IPS DF 4.7 (cell line): ENCODE measurements around the gene FHOD3.
"Not testable (repeated sequence)": the region's sequence is repeated elsewhere in the genome, so short reads cannot be mapped to it uniquely, and the experiment has no call there.

Experiments used
- DNase-seq: peaks from one replicate; pipeline ENCODE4 v3.0.0-alpha.2; 2013; ENCODE audit warnings: low spot score; ENCODE audit errors: extremely low read depth

Gene FHOD3

DNA sequence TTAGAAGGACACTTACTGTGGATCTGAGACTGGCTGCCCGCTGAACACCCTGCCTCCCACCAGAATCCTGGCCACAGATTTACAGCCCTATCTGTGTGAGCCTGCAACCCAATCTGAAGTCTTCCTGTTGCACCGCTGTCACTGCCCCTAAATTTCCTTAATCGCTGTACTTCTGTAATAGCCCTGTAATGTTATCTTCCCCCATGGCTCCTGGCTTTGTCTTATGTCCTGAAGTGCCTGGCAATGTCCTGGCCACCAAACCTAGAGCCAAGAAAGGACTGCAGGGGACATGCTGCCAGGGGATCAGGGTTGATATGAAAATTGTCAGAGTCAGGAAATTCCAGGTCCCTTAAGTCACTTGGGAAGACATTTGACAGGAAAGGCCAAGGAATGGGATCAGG, 52.7 kb downstream of the FHOD3 start:
- DNase-seq, result no peak

DNA sequence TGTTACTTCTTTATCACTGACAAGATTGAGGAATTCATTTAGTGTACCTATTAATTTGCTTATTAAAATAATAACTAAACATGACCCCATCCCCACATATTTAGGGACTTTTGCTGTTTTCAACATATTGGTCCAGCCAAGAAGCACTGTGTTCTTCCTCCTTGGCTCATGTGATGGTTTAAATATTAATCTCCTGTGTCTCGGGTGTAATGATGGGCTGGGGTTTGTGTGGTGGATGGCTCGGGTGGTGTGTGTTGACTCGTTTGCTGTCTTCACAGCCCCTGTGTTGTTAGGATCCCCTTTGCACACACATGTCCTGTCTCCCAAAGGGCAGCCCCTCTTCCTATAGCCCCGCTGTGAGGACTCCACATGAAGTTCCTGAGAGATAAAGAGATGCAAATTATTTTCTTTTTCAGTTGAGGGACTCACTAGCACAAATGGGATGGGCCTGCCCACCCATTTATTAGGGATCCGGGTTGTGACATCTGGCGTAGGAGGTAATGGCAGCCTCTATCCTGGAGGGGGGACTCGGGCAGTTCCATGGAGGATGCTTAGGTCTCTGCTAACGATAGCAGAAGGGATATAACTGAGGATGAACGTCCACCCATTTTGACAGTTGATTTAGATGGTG, 53.4 kb downstream of the FHOD3 start:
- no peak for DNase-seq

DNA sequence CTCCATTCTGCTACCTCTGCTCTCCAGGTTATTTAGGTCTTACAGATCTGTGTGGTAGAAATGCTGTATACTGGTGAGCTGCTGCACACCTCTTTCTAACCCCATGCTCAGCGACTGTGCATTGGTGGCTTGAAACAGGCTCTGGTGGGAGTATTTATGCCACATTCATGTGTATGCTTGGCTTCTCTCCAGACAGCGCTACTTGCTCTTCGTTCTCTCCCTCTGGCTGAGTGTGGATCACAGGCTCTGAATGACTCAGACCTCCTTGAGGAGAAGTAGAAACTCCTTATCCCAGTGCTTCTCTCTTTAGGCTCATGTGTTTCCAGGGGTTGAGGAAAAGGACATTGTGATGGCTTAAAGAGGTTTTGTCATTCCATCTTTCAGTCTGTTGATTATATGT, 54.9 kb downstream of the FHOD3 start:
- DNase-seq, result no peak

DNA sequence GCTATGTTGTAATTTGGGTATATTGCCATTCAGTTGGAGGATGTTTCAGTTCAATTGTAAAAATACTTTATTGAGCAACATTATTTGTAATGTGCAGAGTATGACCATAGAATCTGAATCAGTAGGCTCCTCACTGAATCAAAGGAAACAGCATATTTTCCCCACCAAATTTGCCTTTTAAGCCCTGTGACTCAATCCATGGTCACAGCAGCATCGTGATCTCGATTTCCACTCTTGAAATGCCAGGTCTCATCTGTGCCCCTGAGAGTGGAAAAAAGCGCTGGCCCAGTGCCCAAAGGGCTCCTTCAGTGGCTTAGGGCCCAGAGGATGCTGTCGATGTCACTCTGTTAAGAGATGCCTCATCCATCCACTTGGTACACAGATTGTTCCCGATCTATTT, 57.5 kb downstream of the FHOD3 start:
- DNase-seq, result no peak

DNA sequence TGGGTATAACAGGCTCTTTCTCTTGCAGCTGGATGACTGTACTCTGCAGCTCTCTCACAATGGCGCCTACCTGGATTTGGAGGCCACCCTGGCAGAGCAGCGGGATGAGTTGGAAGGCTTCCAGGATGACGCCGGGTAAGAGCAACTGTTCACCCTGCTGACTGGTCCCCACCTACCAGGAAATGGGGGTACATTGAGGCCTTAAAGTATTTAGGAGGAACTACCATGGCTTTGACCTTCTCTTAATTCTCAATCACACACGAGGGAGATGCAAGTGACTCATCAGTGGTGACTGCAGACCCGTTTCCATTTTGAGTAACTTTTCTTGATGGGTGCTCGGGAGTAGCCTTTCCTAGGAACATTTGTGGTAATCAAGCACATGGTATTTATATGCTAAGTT, 58.0 kb downstream of the FHOD3 start:
- no peak for DNase-seq

DNA sequence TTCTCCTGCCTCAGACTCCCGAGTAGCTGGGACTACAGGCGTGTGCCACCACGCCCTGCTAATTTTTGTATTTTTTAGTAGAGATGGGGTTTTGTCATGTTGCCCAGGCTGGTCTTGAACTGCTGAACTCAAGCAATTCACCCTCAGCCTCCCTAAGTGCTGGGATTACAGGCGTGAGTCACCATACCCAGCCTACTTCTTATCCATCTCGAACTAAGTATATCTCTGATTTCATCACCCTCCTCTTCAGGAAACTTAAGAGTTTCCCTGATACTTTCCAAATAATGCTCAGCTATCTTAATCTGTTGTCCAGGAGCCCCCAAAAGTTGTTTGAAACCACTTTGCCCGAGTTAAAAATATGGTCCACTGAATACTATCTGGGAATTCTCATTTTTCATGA, 59.2 kb downstream of the FHOD3 start:
- not testable (repeated sequence) for DNase-seq

DNA sequence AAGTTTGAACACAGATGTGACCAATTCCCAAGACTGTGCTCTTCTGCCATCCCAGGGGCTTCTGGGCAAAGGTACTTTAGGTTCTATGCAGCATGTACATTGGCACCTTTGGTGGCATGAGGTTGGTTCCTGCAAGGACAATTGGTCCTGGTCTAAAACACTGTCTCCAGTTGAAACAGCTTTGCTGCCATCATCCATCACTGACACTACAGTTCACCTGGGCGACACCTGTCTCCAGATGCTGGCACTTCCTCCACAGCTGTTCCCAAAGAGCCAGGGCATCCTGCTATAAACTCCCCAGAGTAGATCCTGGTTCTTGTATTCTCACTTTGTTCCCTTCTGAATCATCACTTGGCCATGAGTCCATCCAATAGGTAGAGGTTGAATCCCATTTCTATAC, 60.6 kb downstream of the FHOD3 start:
- no peak for DNase-seq

DNA sequence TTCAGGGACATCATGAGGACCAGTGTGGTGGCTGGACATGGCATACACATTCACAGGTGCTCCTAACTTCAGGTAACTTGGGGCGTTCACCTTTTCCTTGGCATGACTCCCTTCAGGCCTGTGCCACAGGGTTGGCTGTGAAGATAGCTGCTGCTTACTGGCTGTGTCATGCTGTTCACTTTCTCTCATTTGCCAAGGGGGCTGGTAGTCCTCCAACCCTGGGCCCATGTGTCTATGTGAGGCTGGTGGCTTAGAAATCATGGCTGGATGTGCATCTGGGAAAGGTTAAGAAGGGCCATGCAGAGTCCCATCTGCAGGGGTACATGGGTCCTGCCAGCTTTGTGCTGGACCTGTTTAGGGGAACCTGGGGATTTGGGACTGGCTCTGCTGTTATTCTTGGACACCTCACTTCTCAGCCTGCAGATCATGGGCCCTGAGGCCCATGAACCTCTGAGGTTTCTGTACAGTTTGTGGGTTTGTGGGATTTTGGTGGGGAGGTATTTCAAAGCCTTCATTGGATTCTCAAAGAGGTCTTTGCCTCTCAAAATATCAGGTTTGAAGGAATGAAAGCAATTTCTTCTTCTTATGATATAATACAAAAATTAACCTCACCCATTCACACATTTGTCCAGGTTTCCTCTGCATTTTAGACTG, 62.9 kb downstream of the FHOD3 start:
- DNase-seq, result no peak

DNA sequence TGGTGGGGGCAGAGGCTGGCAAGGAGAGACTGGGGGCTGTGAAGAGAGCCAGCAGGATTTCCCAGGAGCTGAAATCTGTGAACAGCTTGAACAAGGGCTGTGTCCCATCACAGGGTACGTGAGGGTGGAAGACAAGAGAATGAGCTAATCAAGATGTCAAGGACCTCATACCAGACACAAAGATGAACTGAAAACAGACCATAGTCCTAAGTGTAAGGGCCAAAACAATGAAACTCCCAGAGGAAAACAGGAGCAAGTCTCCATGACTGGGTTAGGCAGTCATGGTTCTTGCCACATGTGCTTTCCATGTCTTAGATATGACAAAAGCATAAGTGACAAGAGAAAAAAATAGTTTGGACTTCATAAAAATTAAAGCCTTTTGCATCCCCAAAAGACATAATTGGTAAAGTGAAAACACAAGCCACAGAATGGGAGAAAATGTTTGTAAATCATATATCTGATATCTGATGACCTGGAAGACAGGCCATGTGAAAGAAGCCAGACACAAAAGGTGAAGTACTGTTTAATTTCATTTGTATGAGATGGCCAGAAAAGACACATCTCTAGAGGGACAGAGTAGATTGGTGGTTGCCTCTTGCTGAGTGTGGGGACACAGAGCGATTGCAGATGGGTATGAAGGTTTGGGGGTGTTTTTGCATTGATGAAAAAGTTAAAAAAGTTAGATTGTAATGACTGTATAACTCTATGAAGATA, 67.6 kb downstream of the FHOD3 start:
- no peak for DNase-seq

DNA sequence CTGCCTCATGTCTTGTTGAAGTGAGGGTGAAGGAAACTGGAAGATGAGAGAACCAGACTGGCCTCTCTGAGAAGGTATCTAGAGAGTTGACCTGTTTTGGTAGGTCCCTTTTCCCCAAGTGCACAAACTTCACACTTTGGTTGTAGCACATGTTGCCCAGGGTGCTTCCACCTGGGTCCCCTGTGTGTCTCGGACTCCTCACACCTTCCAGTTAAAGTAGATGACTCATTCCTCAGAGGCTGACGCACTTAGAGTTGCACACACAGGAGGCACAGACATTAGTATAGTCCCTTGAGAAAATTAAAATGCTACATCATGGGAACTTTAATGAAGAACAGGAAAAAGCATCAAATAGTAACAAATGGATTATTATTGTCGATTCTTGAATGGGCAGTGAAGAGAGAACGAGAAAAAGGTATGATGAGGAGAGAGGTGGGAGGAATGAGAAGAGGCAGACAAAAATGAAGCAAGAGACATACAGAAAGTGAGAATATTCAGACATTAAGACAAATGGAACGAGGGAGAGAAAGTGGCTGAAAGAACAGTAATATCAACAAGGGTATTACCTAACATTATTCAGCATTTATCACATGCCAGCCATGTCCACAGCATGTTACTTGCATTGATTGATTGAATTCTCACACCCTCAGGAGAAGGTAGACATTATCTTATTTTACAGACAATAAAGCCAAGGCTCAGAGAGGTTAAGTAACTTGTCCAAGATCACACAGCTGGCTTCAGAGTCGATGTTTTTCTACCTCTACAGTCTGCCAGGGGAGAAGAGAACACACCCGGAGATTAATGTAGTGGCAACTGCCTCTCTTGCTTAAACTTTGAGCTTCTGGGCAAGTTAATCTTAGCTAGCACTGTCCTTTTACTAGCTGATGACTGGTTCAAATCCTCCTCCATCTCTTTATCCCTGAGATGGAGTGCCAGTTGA, 68.6 kb downstream of the FHOD3 start:
- DNase-seq, result no peak

DNA sequence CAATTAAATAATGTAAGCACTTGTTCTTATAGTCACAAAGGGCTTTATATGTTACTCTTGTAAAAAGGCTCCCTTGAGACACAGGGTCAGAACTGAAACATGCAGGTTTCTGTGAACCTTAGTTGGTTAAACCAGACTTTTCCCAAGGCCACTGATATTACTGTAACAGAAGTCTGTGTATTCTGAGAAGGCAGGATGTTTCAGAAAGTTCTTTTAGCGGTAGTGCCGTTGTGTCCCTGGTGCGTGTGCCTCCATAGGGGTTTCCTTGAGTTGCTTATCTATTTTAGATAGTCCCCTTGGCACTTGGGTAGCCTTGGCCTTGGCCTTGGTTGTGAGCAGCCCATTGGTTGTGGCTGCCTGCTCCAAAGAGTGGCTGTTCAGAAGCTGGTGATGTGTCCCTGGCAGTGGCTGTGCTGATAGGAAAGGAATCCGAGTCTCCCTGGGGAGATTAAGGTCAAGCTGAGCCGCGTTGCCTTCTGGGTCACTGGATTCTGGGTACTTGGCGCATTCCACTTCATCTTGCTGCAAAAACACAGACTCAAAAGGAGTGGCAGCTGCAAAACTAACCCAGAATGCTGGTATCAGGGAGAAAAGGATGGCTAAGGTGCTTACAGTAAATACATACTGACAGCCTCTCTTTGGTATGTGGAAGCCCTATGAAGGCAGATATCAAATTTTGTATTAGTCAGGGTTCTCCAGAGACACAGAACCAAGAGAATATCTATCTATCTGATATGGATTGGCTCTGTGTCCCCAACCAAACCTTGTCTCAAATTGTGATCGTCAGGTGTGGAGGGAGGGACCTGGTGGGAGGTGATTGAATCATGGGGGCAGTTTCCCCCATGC, 69.7 kb downstream of the FHOD3 start:
- DNase-seq, result no peak

DNA sequence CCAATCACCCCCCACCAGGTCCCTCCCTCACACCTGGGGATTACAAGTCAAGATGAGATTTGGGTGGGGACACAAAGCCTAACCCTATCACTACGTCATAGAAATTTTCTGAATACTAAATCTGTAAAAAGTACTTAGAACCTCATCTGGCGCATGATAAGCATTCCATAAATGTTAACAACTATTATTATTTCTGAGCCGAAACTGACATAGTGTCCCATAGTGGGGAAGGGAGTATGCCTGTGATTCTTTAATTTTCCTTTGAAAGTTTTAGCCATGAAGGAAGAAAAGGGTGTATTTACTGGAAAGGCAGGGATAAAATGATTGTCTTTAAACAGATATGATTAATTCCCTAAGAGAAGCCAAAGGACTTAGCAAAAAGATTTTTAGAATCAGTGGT, 71.4 kb downstream of the FHOD3 start:
- no peak for DNase-seq

DNA sequence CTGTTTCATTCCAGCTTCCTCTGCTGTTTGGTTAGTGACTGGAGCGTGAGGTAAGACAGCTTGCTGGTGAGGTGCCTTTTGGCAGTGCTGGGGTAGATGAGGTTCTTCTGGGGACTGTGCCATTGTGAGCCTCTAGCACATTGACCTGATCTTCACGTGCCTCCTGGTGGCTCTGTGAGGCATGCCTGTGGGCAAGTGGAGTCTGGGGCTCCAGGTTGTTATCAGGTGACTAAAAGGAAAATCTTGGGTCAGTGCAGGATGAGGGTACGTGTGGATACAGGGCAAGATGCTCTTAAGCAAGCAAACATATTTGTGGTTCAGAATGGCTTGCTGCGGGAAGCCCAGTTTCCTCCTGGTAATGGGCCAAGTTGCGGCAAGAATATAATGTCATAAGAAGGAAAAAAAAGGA, 75.4 kb downstream of the FHOD3 start:
- no peak for DNase-seq

DNA sequence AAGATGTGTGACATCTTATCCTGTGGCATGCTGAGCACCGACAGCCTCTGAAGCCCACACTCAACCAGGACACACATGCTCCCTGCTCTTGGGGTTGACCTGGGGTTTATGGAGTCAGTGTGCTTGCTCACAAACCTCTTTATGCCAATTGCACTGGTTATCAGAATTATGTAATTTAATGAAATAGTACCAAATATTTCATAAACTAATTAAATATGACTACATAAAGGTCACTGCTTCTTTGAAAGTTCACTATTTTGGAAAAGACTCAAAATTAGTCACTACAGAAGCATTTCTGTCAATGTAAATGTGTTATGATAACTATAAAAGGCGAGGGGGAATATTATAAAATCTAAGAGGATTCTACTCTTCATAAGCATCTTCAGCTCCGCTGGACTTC, 76.7 kb downstream of the FHOD3 start:
- no peak for DNase-seq

DNA sequence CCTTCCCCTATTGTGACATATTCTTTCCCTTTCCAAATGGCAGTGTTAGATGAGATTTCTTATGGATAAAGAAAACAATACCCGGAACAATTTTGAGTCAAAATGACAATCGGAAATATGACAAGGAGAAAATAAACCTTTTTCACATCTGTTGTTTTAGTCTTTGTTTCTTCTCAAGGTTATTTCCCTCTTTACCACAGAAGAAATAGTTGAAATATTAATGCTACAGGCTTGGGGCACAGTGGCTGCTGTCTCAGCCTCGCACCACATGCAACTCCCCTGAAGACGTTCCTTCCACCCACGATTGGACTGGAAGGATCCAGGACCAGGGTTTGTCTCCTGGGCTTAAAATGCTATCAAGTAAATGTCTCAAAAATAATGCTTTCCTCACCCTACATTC, 77.6 kb downstream of the FHOD3 start:
- DNase-seq, result no peak

DNA sequence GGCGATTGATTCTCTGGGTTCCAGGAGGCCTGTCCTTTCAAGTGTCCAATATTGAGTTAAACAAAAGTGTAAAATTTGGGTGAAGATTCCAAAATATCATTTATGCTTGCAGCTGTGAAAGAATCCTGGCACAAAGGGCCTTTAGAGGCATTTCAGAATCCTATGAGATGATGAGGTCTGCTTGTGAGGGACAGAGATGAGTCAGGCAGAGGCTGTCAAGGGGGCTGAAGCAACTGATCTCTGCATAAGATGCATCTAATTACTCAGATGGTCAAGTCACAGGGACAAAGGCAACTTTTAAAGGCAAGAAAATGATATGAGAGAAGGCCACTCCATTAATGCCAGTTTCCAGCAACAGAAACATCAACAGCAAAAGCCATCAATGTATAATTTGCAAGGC, 78.8 kb downstream of the FHOD3 start:
- DNase-seq, result no peak

DNA sequence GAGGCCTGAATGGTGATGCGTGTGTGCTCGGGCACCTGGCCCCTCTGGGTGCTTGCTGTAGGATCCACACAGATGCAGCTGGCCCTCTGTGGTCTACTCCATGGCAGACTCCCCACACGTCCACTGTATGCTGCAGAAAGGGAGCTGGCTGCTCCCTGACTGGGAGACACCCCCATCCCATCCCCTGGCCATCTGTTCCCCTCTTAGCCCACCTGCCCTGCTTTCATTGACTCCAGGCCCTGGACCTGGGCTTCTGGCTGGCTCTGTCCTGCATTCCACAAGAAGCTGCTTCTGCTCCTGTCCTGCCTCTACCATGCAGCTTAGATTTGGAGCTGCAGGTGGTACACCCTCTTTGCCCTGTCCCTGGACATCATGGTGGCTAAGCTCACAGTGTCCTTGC, 80.1 kb downstream of the FHOD3 start:
- DNase-seq, result no peak

DNA sequence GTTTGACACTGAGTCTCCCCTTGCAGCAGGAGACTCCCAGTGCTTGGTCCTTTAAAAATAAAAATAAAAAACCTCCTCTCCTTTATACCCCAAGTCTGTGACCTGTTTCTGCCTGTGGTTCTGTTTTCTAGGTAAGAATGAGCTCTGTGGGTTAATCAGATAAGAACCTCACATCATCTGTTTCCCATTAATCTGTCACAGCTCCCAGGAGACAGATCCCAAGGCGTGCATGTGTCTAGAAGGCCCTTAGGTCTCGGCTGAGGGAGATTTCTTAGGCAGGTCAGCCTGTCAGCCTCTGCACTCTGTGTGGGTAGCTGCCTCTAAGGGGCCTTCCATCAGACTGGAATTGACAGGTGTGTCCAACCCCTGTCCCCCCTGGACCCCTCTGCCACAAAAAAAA, 80.7 kb downstream of the FHOD3 start:
- DNase-seq, result no peak

DNA sequence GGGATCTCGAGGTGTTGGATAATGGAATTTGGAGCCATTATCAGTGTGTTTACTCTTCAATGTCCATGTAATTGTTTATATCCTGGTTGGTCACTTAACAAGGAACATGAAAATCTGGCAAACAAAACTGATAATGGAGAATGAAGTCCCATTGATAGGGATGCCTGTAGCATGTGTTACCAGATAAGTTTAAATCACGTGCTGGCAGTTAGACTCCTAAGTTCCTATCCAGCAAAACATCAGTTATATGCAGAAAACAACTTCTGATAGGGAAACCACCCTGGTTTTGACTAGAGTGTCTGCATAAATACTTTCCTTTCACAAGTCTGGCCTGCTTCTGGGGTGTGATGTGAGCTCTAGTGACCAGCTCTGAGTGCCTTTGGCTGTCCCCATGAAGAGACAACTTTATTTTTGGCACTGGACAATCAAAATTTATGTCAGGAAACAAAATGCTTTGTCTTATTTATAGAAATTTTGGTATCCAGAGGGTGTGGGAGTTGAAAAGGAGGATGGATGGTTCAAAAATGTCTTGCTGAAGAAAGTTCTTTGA, 82.0 kb downstream of the FHOD3 start:
- DNase-seq, result no peak

DNA sequence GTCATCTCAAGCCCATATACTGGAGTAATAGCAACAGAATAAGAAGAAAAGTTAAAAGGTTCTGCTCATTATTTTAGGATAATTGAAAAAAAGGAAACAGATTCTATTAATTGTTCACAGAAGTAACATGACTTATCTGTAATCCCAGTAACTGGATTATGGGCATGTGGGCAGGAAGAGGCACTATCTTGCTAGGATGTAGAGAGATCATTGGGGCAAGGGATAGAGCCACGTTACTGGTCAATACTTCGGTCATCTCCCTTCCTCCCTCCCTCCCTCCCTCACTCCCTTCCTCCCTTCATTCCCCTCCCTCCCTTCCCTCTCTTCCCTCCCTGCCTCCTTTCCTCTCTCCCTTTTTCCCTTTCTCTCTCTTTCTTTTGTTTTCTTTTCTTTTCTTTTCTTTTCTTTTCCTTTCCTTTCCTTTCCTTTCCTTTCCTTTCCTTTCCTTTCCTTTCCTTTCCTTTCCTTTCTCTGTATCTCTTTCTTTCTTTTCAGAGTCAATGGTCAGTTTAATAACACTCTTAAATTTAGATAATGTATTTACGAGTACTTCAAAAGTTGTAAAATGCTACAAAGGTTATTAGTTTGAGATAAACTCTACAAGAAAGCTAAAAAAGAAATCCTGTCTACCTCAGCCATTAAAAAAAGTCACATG, 82.8 kb downstream of the FHOD3 start:
- DNase-seq, result no peak
